ENCODE measurements around the gene BOD1.

The BOD1 gene

DNA sequence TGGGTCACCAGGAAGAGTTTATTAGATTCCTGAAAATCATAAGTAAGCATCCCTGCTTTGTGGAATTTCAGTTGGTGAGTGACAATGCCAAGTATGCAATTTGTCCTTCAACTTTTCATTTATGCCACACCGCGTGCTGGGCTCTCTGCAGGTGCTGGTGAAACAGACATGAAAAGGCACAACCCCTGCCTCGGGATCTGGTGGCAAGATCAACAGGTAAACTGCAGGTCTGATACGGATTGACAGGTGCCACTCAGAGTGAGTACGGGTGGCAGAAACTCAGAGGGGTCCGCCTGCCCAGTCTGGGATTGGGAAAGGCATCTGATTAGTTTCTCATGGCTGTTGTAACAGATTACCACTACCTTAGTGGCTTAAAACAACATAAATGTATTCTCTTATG, 40.5 kb downstream of the BOD1 start:
- no peak for DNase-seq

DNA sequence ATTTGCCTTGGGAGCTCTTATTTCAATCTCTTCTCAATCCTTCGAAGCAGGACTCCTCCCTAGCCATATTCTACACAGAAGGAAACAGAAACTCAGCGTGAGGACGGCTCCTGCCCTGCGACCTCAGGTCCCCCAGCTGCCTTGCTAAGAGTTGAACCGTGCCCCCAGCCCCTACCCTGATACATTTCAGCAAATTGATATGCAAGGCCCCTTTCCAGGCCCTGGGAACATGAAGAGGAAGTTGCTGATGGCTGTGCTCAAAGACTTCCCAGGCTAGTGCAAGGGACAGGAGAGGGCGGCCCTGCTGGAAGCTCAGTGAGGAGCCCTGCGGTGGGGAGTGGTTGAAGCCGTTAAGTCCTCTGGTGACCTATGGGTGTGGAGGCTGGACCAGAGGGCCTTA, 41.5 kb downstream of the BOD1 start:
- no peak for DNase-seq

DNA sequence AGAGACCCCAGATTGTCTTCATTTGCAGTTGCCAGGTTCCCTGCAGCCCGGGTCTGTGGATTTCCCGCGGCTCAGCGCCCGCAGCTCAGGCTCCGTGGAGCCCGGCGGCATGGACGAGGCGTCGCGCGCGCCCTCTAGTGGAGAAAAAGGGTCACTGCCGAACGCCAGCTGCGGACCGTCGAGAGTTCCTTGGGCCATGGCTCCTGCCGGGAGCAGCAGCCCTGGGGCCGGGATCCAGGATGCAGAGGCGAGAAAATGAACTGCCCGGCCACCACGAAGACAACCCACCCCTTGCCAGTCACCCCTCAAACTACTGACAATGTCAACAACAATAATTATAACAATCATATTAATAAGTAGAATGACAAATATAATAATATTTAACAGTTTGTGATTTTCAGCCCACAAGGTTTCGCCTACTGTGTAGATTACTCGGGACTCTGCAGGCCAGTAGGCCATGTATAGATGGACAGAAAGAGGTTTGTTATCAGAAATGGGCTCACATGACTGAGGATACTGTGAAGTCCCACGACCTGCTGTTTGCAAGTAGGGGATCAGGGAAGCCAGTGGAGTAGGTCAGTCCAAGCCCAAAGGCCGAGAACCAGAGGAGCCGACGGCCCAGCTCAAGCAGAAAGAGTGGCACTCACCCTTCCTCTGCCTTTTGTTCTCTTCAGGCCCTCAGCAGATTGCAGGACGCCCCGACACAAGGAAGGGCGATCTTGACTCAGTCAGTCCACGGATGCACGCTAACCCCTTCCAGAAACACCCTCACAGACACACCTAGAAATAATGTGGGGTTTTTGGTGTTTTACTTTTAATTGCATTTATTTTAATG, 43.1 kb downstream of the BOD1 start:
- DNase-seq = peak; percentile 38 to 55 (median 43)

- no peak for DNase-seq
Observed at GRCh38 chr5:173572431-173573125, 43.9 kb downstream of the BOD1 start.

- DNase-seq = no peak
Observed at GRCh38 chr5:173570321-173571090, 45.9 kb downstream of the BOD1 start.

- no peak for DNase-seq
Observed at GRCh38 chr5:173568703-173569102, 47.7 kb downstream of the BOD1 start.

GRCh38 chr5:173568128-173568527, 48.3 kb downstream of the BOD1 start:
- DNase-seq = no peak

GRCh38 chr5:173567548-173567947, 48.9 kb downstream of the BOD1 start:
- DNase-seq = no peak

GRCh38 chr5:173565491-173566072, 50.9 kb downstream of the BOD1 start:
- no peak for DNase-seq

DNA sequence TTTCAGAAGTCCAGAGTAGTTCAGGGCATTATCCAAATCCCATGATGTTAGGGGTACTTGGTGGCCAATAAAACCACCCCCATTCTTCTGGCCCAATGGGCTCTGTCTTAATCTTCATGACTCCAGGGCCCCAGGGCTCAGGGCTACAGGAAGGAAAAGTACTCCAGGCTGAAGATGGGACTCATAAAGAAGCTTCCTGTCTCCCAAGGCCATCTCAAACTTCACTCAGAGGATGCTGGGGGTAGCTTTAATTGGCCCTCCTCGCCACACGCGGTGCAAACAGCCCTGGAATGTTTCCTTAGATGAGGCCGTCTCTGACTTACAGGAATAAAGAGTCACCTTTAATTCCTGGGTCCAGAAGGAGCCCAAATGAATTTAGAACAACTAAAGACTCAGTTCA, 52.3 kb downstream of the BOD1 start:
- DNase-seq = no peak

GRCh38 chr5:173563246-173563645, 53.2 kb downstream of the BOD1 start:
- no peak for DNase-seq

DNA sequence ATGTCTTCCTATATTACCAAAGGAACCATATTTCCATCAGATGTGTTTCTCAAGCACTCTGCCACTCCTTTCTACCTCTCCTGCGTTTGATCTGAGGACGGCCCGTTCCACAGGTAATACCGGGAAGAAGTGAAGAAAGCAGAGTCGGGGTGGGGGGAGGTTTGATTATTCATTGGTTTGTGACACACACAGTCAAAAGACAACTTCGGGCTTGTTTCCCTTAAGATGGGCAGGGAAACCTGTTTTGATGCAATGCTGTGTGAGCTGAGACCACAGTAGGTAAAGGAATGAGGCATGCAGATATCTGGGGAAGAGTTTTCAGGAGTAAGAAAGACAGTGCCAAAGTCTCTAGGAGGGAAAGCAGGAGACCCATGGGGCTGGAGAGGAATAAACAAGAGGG, 54.0 kb downstream of the BOD1 start:
- no peak for DNase-seq

Measured in activated naive CD4-positive, alpha-beta T cell (primary cell).